K562 (cell line): ENCODE data around the gene SLC13A4. TPM values are rescaled to one million over a fixed set of nuclear protein-coding genes. Genes with fewer than 3 reads are reported as not detected.

Experiments
- ATAC-seq: fragments of 200-7000 bp; cut with Tn5 transposase; 3 replicates; pipeline ENCODE4 v1.9.1; 2020; ENCODE audit warnings: moderate library complexity
- BruUV-seq: library from RNA; stranded (reverse); fragments of 400-500 nt; replicated peaks from 2 replicates; lab custom pipeline; 2021; lab: Mats Ljungman, UMichigan
- CTCF ChIA-PET: fragments of 300-600 bp; formaldehyde crosslinking; extraction: SDS; loops from one replicate; lab custom pipeline; 2021; ENCODE audit warnings: low intra/inter-chr PET ratio; lab: Yijun Ruan, JAX
- POLR2A ChIA-PET: fragments of 300-600, 350-650 bp; sonication (Branson Sonifier 250); formaldehyde crosslinking; extraction: SDS; loops from one replicate; lab custom pipeline; 2021; ENCODE audit warnings: antibody characterized with exemption, inconsistent platforms; lab: Yijun Ruan, JAX
- DNase-seq, 4 experiments: peaks; one replicate each; pipeline versions ENCODE4 v3.0.0 to v3.0.0-alpha.2; 2011 to 2018; ENCODE audit warnings: low spot score in 3 of 4, mixed read lengths in 3 of 4; ENCODE audit errors: extremely low read depth in 1 of 4
- FAIRE-seq: peaks from 2 replicates; lab custom pipeline; 2011; peaks lifted over from hg19 to GRCh38; lab: Jason Lieb, UNC
- H2AFZ ChIP-seq: 2 replicates; pipeline ENCODE4 v1.6.0; 2011; ENCODE audit warnings: low read depth, low read length, control low read depth, inconsistent platforms
- H3K27ac ChIP-seq: fragments of 200-600 bp; 3 replicates; pipeline ENCODE4 v1.8.0; 2011; ENCODE audit warnings: low read depth, mild to moderate bottlenecking, control low read depth, inconsistent platforms, low read length, moderate library complexity, mixed read lengths; ENCODE audit errors: extremely low read depth
- H3K27me3 ChIP-seq, 2 experiments: fragments of 300-600 bp in 1 of 2; 2 replicates in 1 of 2; 3 replicates in 1 of 2; pipeline versions ENCODE4 v1.6.0 to v1.8.0; 2011; ENCODE audit warnings: inconsistent platforms in 2 of 2, low read length in 2 of 2, mild to moderate bottlenecking in 1 of 2, mixed read lengths in 1 of 2, moderate library complexity in 1 of 2; ENCODE audit not compliant: control insufficient read depth in 2 of 2, insufficient read depth in 2 of 2
- H3K36me3 ChIP-seq: fragments of 300-600 bp; 3 replicates; pipeline ENCODE4 v1.8.0; 2011; ENCODE audit warnings: mild to moderate bottlenecking, low read length, inconsistent platforms; ENCODE audit not compliant: control insufficient read depth, insufficient read depth
- H3K4me1 ChIP-seq, 2 experiments: fragments of 200-600 bp in 1 of 2; replicated peaks in 1 of 2; 2 replicates in 1 of 2; 3 replicates in 1 of 2; pipeline versions ENCODE4 v1.5.1 to v1.8.0; 2011; ENCODE audit warnings: inconsistent platforms in 2 of 2, low read length in 2 of 2, mild to moderate bottlenecking in 1 of 2, mixed read lengths in 1 of 2, moderate library complexity in 1 of 2; ENCODE audit not compliant: control insufficient read depth in 2 of 2, insufficient read depth in 2 of 2
- H3K4me2 ChIP-seq: 2 replicates; pipeline ENCODE4 v1.6.1; 2011; ENCODE audit warnings: low read length, control low read depth, inconsistent platforms, mixed read lengths; ENCODE audit not compliant: insufficient read depth
- H3K4me3 ChIP-seq: fragments of 200-600 bp; sonication (generic), shearing (Covaris generic); 2 replicates; pipeline ENCODE4 v1.5.1; 2016; ENCODE audit warnings: control low read depth, inconsistent platforms
- H3K79me2 ChIP-seq: fragments of 200-600 bp; 3 replicates; pipeline ENCODE4 v1.8.0; 2011; ENCODE audit warnings: low read length, inconsistent platforms; ENCODE audit not compliant: control insufficient read depth, insufficient read depth
- H3K9ac ChIP-seq, 2 experiments: 2 replicates each; pipeline versions ENCODE4 v1.6.0 to v1.6.1; 2011; ENCODE audit warnings: low read depth in 2 of 2, low read length in 2 of 2, control low read depth in 1 of 2, inconsistent platforms in 1 of 2, mild to moderate bottlenecking in 1 of 2, mixed read lengths in 1 of 2; ENCODE audit not compliant: insufficient read depth in 1 of 2
- H3K9me1 ChIP-seq: one replicate; pipeline ENCODE4 v1.6.0; 2011; ENCODE audit warnings: inconsistent platforms, mild to moderate bottlenecking, low read length, moderate library complexity; ENCODE audit not compliant: control insufficient read depth, insufficient read depth
- H3K9me3 ChIP-seq: replicated peaks from 2 replicates; pipeline ENCODE4 v1.5.1; 2011; ENCODE audit warnings: low read depth, low read length, inconsistent platforms; ENCODE audit not compliant: control insufficient read depth, insufficient read depth
- H4K20me1 ChIP-seq: replicated peaks from 2 replicates; pipeline ENCODE4 v1.6.1; 2011; ENCODE audit warnings: low read length, inconsistent platforms, mixed read lengths; ENCODE audit not compliant: control insufficient read depth, insufficient read depth
- FOXP1 ChIP-seq: sonication (generic); formaldehyde crosslinking; IDR thresholded peaks from 2 replicates; pipeline ENCODE4 v1.8.0; 2022; ENCODE audit warnings: mild to moderate bottlenecking, missing genetic modification reagents
- HMG20B ChIP-seq: fragments of 250-450 bp; sonication (Bioruptor Pico); IDR thresholded peaks from 2 replicates; pipeline ENCODE4 v1.5.0; 2021; ENCODE audit warnings: mild to moderate bottlenecking
- HNRNPL ChIP-seq: fragments of 200-400 bp; formaldehyde crosslinking; IDR thresholded peaks from 2 replicates; pipeline ENCODE4 v1.6.1; 2017; ENCODE audit warnings: low read depth, mild to moderate bottlenecking, low read length
- KDM5B ChIP-seq: fragments of 200-600 bp; sonication (generic); IDR thresholded peaks from 2 replicates; pipeline ENCODE4 v1.6.1; 2012; ENCODE audit warnings: low read depth, mild to moderate bottlenecking, moderate library complexity, low read length, control low read depth, inconsistent platforms; ENCODE audit not compliant: insufficient replicate concordance
- NCOA1 ChIP-seq: fragments of 450-650 bp; IDR thresholded peaks from 2 replicates; pipeline ENCODE4 v1.6.1; 2016; ENCODE audit warnings: low read depth
- PPARD ChIP-seq: fragments of 250-450 bp; sonication (Bioruptor Pico); IDR thresholded peaks from 2 replicates; pipeline ENCODE4 v1.8.0; 2022; ENCODE audit warnings: inconsistent platforms, mild to moderate bottlenecking, moderate library complexity
- PRPF4 ChIP-seq: fragments of 200-400 bp; formaldehyde crosslinking; IDR thresholded peaks from one replicate; pipeline ENCODE4 v1.6.1; 2017; ENCODE audit warnings: low read length, low read depth, mild to moderate bottlenecking; ENCODE audit not compliant: insufficient read depth, poor library complexity, severe bottlenecking
- ZNF551 ChIP-seq: fragments of 250-450 bp; sonication (Bioruptor Pico); IDR thresholded peaks from 2 replicates; pipeline ENCODE4 v1.5.0; 2021; ENCODE audit warnings: mild to moderate bottlenecking, moderate library complexity
- WGBS: fragments of 100-300 bp; shearing (Covaris generic); methylation state at CpG from one replicate; pipeline ENCODE4 v1.1.6; 2016; ENCODE audit warnings: low coverage, mixed read lengths; ENCODE audit not compliant: insufficient coverage; ENCODE audit errors: missing lambda C conversion rate; 5-methylcytosine and 5-hydroxymethylcytosine counted together
- in situ Hi-C: fragments of 300-500 bp; cut with MboI; formaldehyde crosslinking; loops from 4 replicates; pipeline ENCODE4 v1.15.0; 2018; ENCODE audit warnings: inconsistent platforms, mixed read lengths
- intact Hi-C: fragments of 100-400 bp; cut with micrococcal nuclease; formaldehyde crosslinking; loops from 2 replicates; pipeline ENCODE4 v1.14.2; 2022
- polyA plus RNA-seq, 8 experiments: library from polyadenylated mRNA; depleted of rRNA in 4 of 8; stranded (reverse) in 5 of 8; unstranded in 3 of 8; fragments of >200 nt; fragmentation: Nextera tagmentation in 2 of 8; fragmentation: Illumina TruSeq in 1 of 8; extraction: Ambion mirVana in 2 of 8; extraction: Trizol in 1 of 8; gene quantifications; 2 replicates each; pipeline versions ENCODE4 v1.2.1 to v1.2.3, GENCODE V29; 2011 to 2014; ENCODE audit warnings: inconsistent platforms in 1 of 8, missing spikeins in 1 of 8
- total RNA-seq, 7 experiments: library from RNA; depleted of rRNA in 6 of 7; stranded (reverse); fragments of >200 nt in 6 of 7; fragmentation: Illumina TruSeq in 2 of 7; extraction: Trizol in 2 of 7; gene quantifications; 2 replicates each; pipeline versions ENCODE4 v1.2.1 to v1.2.3, GENCODE V29; 2011 to 2021; ENCODE audit warnings: low replicate concordance in 1 of 7
- TF ChIP-seq, protein P1 (sequence below): fragments of 250-450 bp; sonication (Bioruptor Pico); IDR thresholded peaks from 2 replicates; pipeline ENCODE4 v1.8.0; 2022; ENCODE audit warnings: inconsistent platforms, mild to moderate bottlenecking, moderate library complexity, borderline replicate concordance
- TF ChIP-seq, protein P2 (sequence below): fragments of 250-450 bp; sonication (Bioruptor Pico); IDR thresholded peaks from 2 replicates; pipeline ENCODE4 v1.5.0; 2021; ENCODE audit warnings: mild to moderate bottlenecking, moderate library complexity
- TF ChIP-seq, protein P3 (sequence below): fragments of 200-800 bp; sonication (Bioruptor generic); IDR thresholded peaks from 2 replicates; pipeline ENCODE4 v1.6.1; 2016; ENCODE audit warnings: missing genetic modification characterization, missing compliant biosample characterization

The SLC13A4 gene
- total and polyA plus RNA-seq, 9 of the 15 experiments (the other 6 are each of a cell fraction or from before 2014, with no cell fraction given): 0.11 to 1.0 (median 0.36) TPM

DNA sequence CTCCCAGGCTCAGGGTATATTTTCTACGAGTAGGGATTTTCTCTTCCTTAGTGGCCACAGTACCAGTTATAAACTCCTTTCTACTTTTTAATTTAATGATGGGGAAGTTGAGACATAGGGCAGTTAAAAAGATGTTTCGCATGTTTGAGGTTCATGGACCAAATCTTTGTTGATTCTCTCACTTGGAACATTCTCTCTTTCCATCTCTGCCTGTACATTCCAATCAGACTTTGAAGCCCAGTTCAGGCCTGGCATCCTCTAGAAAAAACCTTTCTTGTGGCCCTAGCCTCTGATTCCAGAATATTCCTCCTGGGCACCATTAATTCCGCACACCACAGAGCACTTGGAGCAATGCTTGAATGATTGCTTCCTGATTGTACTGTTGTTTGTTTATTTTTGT, 18.5 kb downstream of the SLC13A4 start:
- POLR2A ChIA-PET: interaction anchor here (1.6 kb wide), 1 partner anchor 9 kb away, joined by 4 read pairs; no protein-coding TSS in a partner anchor
- Histone ChIP-seq H2AFZ (no peak overlapping the region), H3K27ac (no peak overlapping the region), H3K4me1 (peaks cover 2 to 10% of the 10 kb centered on the region in 2 experiments; a peak in 3 of 5 replicates), H3K27me3 (peaks cover 20 to 30% of the 10 kb centered on the region in 2 experiments; a peak in 4 of 5 replicates)
- ATAC-seq (no peak), FAIRE-seq (no peak)
- CTCF ChIA-PET: no interaction called here
- TF ChIP-seq HMG20B (CRISPR knock-in tag): no peak
- TF ChIP-seq FOXP1 (CRISPR knock-in tag): no peak
- no peak for TF ChIP-seq PPARD (CRISPR knock-in tag)
- no peak for TF ChIP-seq KDM5B
- no peak for TF ChIP-seq HNRNPL
- TF ChIP-seq, protein P1, sequence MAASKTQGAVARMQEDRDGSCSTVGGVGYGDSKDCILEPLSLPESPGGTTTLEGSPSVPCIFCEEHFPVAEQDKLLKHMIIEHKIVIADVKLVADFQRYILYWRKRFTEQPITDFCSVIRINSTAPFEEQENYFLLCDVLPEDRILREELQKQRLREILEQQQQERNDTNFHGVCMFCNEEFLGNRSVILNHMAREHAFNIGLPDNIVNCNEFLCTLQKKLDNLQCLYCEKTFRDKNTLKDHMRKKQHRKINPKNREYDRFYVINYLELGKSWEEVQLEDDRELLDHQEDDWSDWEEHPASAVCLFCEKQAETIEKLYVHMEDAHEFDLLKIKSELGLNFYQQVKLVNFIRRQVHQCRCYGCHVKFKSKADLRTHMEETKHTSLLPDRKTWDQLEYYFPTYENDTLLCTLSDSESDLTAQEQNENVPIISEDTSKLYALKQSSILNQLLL: no peak
- TF ChIP-seq ZNF551: no peak
- TF ChIP-seq PRPF4: no peak
- TF ChIP-seq, protein P2, sequence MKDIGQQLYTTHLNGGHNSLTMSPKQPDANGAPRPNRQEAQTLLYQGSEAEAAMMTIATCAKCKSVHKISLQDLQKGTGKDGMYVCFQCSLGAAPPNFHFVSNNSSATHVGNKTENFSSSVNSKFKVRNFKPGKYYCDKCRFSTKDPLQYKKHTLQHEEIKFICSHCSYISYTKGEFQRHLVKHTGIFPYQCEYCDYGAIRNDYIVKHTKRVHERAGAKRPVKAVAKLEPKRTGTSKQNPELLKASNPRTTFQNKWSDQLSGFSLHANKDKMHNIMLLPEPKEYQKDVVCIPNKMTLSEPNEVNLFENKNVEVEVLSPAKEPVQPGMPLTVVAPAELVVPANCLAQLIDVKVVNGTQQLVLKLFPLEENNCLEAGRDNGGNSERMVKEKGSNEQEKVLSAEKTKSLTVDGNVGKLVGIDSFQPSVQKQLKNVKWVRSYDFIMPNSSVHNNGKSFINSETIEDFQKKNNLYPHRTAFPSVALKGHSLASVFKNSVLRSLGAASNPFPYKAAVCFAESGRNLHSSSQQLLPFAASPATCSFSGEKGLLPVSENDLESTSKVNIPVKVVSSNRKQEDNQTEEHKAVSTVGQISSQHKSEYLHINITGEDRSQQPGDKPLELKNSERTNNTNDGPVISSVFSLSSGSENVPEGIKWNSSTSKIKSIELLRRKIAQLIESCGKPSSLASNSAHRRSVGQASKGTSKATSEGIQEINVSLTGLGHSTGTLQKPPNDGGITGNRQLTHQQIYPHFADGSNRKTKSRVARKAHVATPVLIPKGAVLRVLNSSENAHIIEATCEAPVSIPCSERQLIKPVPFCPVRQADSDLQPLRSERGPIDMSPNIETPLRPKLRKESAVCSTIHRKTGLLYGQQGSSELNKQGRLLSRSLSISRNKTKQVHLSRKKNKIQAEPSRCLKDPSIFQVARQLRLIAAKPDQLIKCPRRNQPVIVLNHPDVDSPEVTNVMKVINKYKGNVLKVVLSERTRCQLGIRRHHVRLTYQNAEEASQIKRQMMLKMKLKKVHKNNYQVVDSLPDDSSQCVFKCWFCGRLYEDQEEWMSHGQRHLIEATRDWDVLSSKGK: no peak
- TF ChIP-seq, protein P3, sequence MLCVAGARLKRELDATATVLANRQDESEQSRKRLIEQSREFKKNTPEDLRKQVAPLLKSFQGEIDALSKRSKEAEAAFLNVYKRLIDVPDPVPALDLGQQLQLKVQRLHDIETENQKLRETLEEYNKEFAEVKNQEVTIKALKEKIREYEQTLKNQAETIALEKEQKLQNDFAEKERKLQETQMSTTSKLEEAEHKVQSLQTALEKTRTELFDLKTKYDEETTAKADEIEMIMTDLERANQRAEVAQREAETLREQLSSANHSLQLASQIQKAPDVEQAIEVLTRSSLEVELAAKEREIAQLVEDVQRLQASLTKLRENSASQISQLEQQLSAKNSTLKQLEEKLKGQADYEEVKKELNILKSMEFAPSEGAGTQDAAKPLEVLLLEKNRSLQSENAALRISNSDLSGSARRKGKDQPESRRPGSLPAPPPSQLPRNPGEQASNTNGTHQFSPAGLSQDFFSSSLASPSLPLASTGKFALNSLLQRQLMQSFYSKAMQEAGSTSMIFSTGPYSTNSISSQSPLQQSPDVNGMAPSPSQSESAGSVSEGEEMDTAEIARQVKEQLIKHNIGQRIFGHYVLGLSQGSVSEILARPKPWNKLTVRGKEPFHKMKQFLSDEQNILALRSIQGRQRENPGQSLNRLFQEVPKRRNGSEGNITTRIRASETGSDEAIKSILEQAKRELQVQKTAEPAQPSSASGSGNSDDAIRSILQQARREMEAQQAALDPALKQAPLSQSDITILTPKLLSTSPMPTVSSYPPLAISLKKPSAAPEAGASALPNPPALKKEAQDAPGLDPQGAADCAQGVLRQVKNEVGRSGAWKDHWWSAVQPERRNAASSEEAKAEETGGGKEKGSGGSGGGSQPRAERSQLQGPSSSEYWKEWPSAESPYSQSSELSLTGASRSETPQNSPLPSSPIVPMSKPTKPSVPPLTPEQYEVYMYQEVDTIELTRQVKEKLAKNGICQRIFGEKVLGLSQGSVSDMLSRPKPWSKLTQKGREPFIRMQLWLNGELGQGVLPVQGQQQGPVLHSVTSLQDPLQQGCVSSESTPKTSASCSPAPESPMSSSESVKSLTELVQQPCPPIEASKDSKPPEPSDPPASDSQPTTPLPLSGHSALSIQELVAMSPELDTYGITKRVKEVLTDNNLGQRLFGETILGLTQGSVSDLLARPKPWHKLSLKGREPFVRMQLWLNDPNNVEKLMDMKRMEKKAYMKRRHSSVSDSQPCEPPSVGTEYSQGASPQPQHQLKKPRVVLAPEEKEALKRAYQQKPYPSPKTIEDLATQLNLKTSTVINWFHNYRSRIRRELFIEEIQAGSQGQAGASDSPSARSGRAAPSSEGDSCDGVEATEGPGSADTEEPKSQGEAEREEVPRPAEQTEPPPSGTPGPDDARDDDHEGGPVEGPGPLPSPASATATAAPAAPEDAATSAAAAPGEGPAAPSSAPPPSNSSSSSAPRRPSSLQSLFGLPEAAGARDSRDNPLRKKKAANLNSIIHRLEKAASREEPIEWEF (CRISPR knock-in tag): no peak
- no peak for TF ChIP-seq NCOA1
- TF ChIP-seq, all 486 proteins: peak for 0
- Histone ChIP-seq H3K9ac (no peak overlapping the region), H3K9me1 (no peaks in the 10 kb centered on the region), H3K4me2 (no peak overlapping the region), H3K9me3 (no peaks in the 10 kb centered on the region), H4K20me1 (no peaks in the 10 kb centered on the region), H3K4me3 (no peak overlapping the region), H3K36me3 (no peaks in the 10 kb centered on the region), H3K79me2 (no peaks in the 10 kb centered on the region)
- no peak for DNase-seq
- no TSS peak for BruUV-seq
- 41% methylated on average over 3 of the region's 3 CpGs for WGBS
- intact Hi-C loops (loop anchor here (5.0 kb wide), 1 partner anchor 427 kb away; no protein-coding TSS in a partner anchor), in situ Hi-C loops (no loop called here)
